HepG2 (cell line): ENCODE results near the gene AP3B2. TPM values are rescaled to one million over a fixed set of nuclear protein-coding genes. Genes with fewer than 3 reads are reported as not detected.
A peak's percentile ranks its signal among the peaks of the same experiment; 100 is the strongest.

ENCODE experiments used
- ARID2 ChIP-seq: sonication (generic); formaldehyde crosslinking; IDR thresholded peaks from 2 replicates; pipeline ENCODE4 v1.8.1; 2022; ENCODE audit warnings: mild to moderate bottlenecking, missing genetic modification reagents, borderline replicate concordance
- CBX5 ChIP-seq: sonication (generic); formaldehyde crosslinking; IDR thresholded peaks from 2 replicates; pipeline ENCODE4 v1.4.0; 2020; ENCODE audit warnings: missing genetic modification reagents, borderline replicate concordance
- CEBPG ChIP-seq: IDR thresholded peaks from 2 replicates; pipeline ENCODE4 v1.6.1; 2016
- DZIP1 ChIP-seq: sonication (generic); formaldehyde crosslinking; IDR thresholded peaks from 2 replicates; pipeline ENCODE4 v1.5.0; 2020; ENCODE audit warnings: mild to moderate bottlenecking, missing genetic modification reagents
- ELF3 ChIP-seq: IDR thresholded peaks from 2 replicates; pipeline ENCODE4 v1.6.1; 2016; ENCODE audit warnings: missing genetic modification reagents, missing compliant biosample characterization
- KLF11 ChIP-seq: IDR thresholded peaks from 2 replicates; pipeline ENCODE4 v1.6.1; 2016; ENCODE audit warnings: missing compliant biosample characterization
- PHF8 ChIP-seq: sonication (generic); formaldehyde crosslinking; IDR thresholded peaks from 2 replicates; pipeline ENCODE4 v1.5.0; 2020; ENCODE audit warnings: missing genetic modification reagents
- SIX4 ChIP-seq: sonication (generic); formaldehyde crosslinking; IDR thresholded peaks from 2 replicates; pipeline ENCODE4 v1.4.0; 2020; ENCODE audit warnings: missing genetic modification reagents
- SNAPC2 ChIP-seq: sonication (generic); formaldehyde crosslinking; IDR thresholded peaks from 2 replicates; pipeline ENCODE4 v1.8.1; 2022; ENCODE audit warnings: mild to moderate bottlenecking, missing genetic modification reagents
- ZNF773 ChIP-seq: sonication (generic); formaldehyde crosslinking; IDR thresholded peaks from 2 replicates; pipeline ENCODE4 v1.4.0; 2020; ENCODE audit warnings: missing genetic modification reagents, borderline replicate concordance
- ZNF781 ChIP-seq: sonication (generic); formaldehyde crosslinking; IDR thresholded peaks from 2 replicates; pipeline ENCODE4 v1.5.1; 2020; ENCODE audit warnings: borderline replicate concordance, mild to moderate bottlenecking, missing genetic modification reagents; ENCODE audit errors: not compliant biosample characterization
- ZSCAN31 ChIP-seq: sonication (generic); formaldehyde crosslinking; IDR thresholded peaks from 2 replicates; pipeline ENCODE4 v1.5.0; 2020; ENCODE audit warnings: low read depth, mild to moderate bottlenecking, missing genetic modification reagents
- polyA plus RNA-seq, 8 experiments: library from polyadenylated mRNA; depleted of rRNA in 3 of 8; stranded (reverse) in 7 of 8; unstranded in 1 of 8; fragments of >200 nt; fragmentation: Illumina TruSeq in 4 of 8; extraction: Trizol in 4 of 8; gene quantifications; 2 replicates each; pipeline versions ENCODE4 v1.2.1 to v1.2.3, GENCODE V29; 2011 to 2016; ENCODE audit warnings: low read depth in 4 of 8, missing spikeins in 1 of 8, mixed read lengths in 1 of 8; ENCODE audit not compliant: insufficient read depth in 1 of 8
- total RNA-seq, 5 experiments: library from RNA; depleted of rRNA; stranded (reverse); fragments of >200 nt; fragmentation: Illumina TruSeq; extraction: Trizol; gene quantifications; 2 replicates each; pipeline ENCODE4 v1.2.3, GENCODE V29; 2016; ENCODE audit warnings: low read depth in 1 of 5
- TF ChIP-seq, protein P1 (sequence below), 2 experiments: fragments of 450-650 bp in 1 of 2; sonication (generic) in 1 of 2; formaldehyde crosslinking in 1 of 2; IDR thresholded peaks; 2 replicates each; pipeline versions ENCODE4 v1.6.1 to v1.8.0; 2016 to 2022; ENCODE audit warnings: antibody characterized with exemption in 1 of 2, mild to moderate bottlenecking in 1 of 2, missing genetic modification reagents in 1 of 2
- TF ChIP-seq, protein P2 (sequence below): sonication (generic); formaldehyde crosslinking; IDR thresholded peaks from 2 replicates; pipeline ENCODE4 v1.4.0; 2020; ENCODE audit warnings: missing genetic modification reagents
- TF ChIP-seq, protein P3 (sequence below): sonication (generic); formaldehyde crosslinking; IDR thresholded peaks from 2 replicates; pipeline ENCODE4 v1.4.0; 2020; ENCODE audit warnings: missing genetic modification reagents, low read depth, mild to moderate bottlenecking, borderline replicate concordance

The AP3B2 gene
- total and polyA plus RNA-seq, 2 of the 13 experiments (the other 11 are each of a cell fraction or from before 2014, with no cell fraction given), result not detected

- TF ChIP-seq, protein P1, sequence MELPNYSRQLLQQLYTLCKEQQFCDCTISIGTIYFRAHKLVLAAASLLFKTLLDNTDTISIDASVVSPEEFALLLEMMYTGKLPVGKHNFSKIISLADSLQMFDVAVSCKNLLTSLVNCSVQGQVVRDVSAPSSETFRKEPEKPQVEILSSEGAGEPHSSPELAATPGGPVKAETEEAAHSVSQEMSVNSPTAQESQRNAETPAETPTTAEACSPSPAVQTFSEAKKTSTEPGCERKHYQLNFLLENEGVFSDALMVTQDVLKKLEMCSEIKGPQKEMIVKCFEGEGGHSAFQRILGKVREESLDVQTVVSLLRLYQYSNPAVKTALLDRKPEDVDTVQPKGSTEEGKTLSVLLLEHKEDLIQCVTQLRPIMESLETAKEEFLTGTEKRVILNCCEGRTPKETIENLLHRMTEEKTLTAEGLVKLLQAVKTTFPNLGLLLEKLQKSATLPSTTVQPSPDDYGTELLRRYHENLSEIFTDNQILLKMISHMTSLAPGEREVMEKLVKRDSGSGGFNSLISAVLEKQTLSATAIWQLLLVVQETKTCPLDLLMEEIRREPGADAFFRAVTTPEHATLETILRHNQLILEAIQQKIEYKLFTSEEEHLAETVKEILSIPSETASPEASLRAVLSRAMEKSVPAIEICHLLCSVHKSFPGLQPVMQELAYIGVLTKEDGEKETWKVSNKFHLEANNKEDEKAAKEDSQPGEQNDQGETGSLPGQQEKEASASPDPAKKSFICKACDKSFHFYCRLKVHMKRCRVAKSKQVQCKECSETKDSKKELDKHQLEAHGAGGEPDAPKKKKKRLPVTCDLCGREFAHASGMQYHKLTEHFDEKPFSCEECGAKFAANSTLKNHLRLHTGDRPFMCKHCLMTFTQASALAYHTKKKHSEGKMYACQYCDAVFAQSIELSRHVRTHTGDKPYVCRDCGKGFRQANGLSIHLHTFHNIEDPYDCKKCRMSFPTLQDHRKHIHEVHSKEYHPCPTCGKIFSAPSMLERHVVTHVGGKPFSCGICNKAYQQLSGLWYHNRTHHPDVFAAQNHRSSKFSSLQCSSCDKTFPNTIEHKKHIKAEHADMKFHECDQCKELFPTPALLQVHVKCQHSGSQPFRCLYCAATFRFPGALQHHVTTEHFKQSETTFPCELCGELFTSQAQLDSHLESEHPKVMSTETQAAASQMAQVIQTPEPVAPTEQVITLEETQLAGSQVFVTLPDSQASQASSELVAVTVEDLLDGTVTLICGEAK (IDR thresholded peaks at IDR 0.05), result peak; percentile 71
- TF ChIP-seq, protein P1 (CRISPR knock-in tag; IDR thresholded peaks at IDR 0.05), result peak; percentile 59
- TF ChIP-seq ZSCAN31 (CRISPR knock-in tag) (peak; percentile 79), PHF8 (peak; percentile 86), CBX5 (peak; percentile 24; the same call in 1 of the 2 replicates), ZNF781 (peak; percentile 81), ZNF773 (CRISPR knock-in tag) (no peak), ELF3 (CRISPR knock-in tag) (peak; percentile 66), DZIP1 (CRISPR knock-in tag) (peak; percentile 85), ARID2 (CRISPR knock-in tag) (peak; percentile 58; the same call in 1 of the 2 replicates), SIX4 (CRISPR knock-in tag) (peak; percentile 82), CEBPG (CRISPR knock-in tag) (no peak), SNAPC2 (0 out of 2 replicates have a peak, but pooled peaks have one; percentile 58), KLF11 (0 out of 2 replicates have a peak, but pooled peaks have one; percentile 62)
- TF ChIP-seq, protein P2, sequence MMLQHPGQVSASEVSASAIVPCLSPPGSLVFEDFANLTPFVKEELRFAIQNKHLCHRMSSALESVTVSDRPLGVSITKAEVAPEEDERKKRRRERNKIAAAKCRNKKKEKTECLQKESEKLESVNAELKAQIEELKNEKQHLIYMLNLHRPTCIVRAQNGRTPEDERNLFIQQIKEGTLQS (CRISPR knock-in tag), result no peak
- TF ChIP-seq, protein P3, sequence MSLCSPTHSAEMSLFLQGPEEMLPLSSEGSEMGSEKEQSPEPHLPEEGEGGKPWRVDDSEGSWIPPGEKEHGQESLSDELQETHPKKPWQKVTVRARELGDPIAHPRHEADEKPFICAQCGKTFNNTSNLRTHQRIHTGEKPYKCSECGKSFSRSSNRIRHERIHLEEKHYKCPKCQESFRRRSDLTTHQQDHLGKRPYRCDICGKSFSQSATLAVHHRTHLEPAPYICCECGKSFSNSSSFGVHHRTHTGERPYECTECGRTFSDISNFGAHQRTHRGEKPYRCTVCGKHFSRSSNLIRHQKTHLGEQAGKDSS, result no peak; the same call in none of the 2 replicates
Observed at GRCh38 chr15:82749951-82750830, 40.5 kb upstream of the AP3B2 start (continued).
